Spleen (tissue), 11 donors: ENCODE measurements around the gene C19orf25. TPM values are rescaled to one million over a fixed set of nuclear protein-coding genes. Genes with fewer than 3 reads are reported as not detected.
"Not testable (repeated sequence)": the region's sequence is repeated elsewhere in the genome, so short reads cannot be mapped to it uniquely, and the experiment has no call there.

ENCODE experiments used
- DNase-seq: peaks from one replicate; pipeline ENCODE4 v3.0.0-alpha.2; 2020
- H3K27ac ChIP-seq, 8 donors: fragments of 200-600 bp; sonication (generic) in 7 of 8; 1 replicate in 4 of 8; 2 replicates in 4 of 8; pipeline versions ENCODE4 v1.5.0 to v1.8.0; 2016 to 2021; ENCODE audit warnings: inconsistent platforms in 4 of 8, mild to moderate bottlenecking in 4 of 8, moderate library complexity in 1 of 8
- H3K27me3 ChIP-seq, 7 donors: fragments of 200-600 bp; sonication (generic) in 6 of 7; replicated peaks in 1 of 7; 1 replicate in 4 of 7; 2 replicates in 3 of 7; pipeline versions ENCODE4 v1.5.0 to v1.8.0; 2016 to 2021; ENCODE audit warnings: inconsistent platforms in 3 of 7, mild to moderate bottlenecking in 1 of 7
- H3K36me3 ChIP-seq, 6 donors: fragments of 200-600 bp; sonication (generic) in 5 of 6; 1 replicate in 4 of 6; 2 replicates in 2 of 6; pipeline versions ENCODE4 v1.5.0 to v1.8.0; 2016 to 2021; ENCODE audit warnings: inconsistent platforms in 2 of 6
- H3K4me1 ChIP-seq, 6 donors: fragments of 200-600 bp; sonication (generic) in 5 of 6; 1 replicate in 3 of 6; 2 replicates in 3 of 6; pipeline versions ENCODE4 v1.5.0 to v1.8.0; 2016 to 2021; ENCODE audit warnings: inconsistent platforms in 3 of 6
- H3K4me3 ChIP-seq, 8 donors: fragments of 200-600 bp; sonication (generic) in 7 of 8; 1 replicate in 4 of 8; 2 replicates in 4 of 8; pipeline versions ENCODE4 v1.5.0 to v1.8.0; 2016 to 2021; ENCODE audit warnings: inconsistent platforms in 4 of 8, mild to moderate bottlenecking in 4 of 8, moderate library complexity in 2 of 8
- H3K9me3 ChIP-seq, 8 donors: fragments of 200-600 bp; sonication (generic) in 7 of 8; 1 replicate in 4 of 8; 2 replicates in 4 of 8; pipeline versions ENCODE4 v1.5.0 to v1.8.0; 2016 to 2021; ENCODE audit warnings: inconsistent platforms in 4 of 8
- CTCF ChIP-seq, 11 experiments: fragments of 200-600 bp in 7 of 11; fragments of 450-650 bp in 4 of 11; sonication (generic) in 4 of 11; IDR thresholded peaks in 8 of 11; conservative IDR thresholded peaks in 3 of 11; 1 replicate in 7 of 11; 2 replicates in 4 of 11; pipeline versions ENCODE4 v1.4.0 to v1.8.0; 2016 to 2021; ENCODE audit warnings: antibody characterized with exemption in 11 of 11, inconsistent platforms in 4 of 11, mild to moderate bottlenecking in 1 of 11
- POLR2A ChIP-seq, 3 donors: fragments of 450-650 bp; IDR thresholded peaks; one replicate each; pipeline ENCODE4 v1.5.1; 2017; ENCODE audit warnings: antibody characterized with exemption in 3 of 3, mild to moderate bottlenecking in 1 of 3
- POLR2AphosphoS5 ChIP-seq, 3 donors: sonication (generic); formaldehyde crosslinking; IDR thresholded peaks; one replicate each; pipeline ENCODE4 v1.5.1; 2017; ENCODE audit warnings: antibody characterized with exemption in 3 of 3
- WGBS, 5 donors: extraction: QIAGEN DNeasy Blood & Tissue Kit in 3 of 5; methylation state at CpG; one replicate each; pipeline versions ENCODE4 v1.1.5 to v1.1.7; 2013 to 2018; 5-methylcytosine and 5-hydroxymethylcytosine counted together
- intact Hi-C: fragments of 100-400 bp; cut with DNase I; formaldehyde crosslinking; loops from one replicate; pipeline ENCODE4 v1.15.0; 2023; ENCODE audit warnings: low total_unique reads
- polyA plus RNA-seq, 3 donors: library from polyadenylated mRNA; stranded (reverse); fragments of 200-250 nt; gene quantifications; one replicate each; pipeline ENCODE4 v1.2.1, GENCODE V29; 2013
- total RNA-seq, 7 donors: library from RNA; depleted of rRNA in 3 of 7; stranded (reverse); fragments of >200 nt in 3 of 7; fragmentation: NEBNext Ultra II Directional in 4 of 7; extraction: Animal tissue kit (Norgen Biotek cat#: 25700) in 4 of 7; gene quantifications; one replicate each; pipeline versions ENCODE4 v1.1.0 to v1.2.1, GENCODE V29; 2016 to 2021
- donor health status: healthy with polysubstance abuse.
- donor health status: DM: no; HTN: no; CAD: no; lungs with moderate emphysema.
- donor health status: DM: no; HTN: no; CAD: no.
- donor health status: Bipolar disorder and iron deficiency.
- donor health status: healthy.
- donor health status: DM: no; HTN: no; CAD: no.
- donor health status: DM: yes; HTN: yes; CAD: no.

C19orf25 gene
- total and polyA plus RNA-seq, 10 donors: 24.7 to 56.6 (median 39.5) TPM

GRCh38 chr19:1520203-1520780 is 41.3 kb upstream of the C19orf25 start:
- Histone ChIP-seq H3K4me1 (peaks cover 0 to 11% (median 3%) of the 10 kb centered on the region in 6 donors), H3K27me3 (peaks cover 0 to 98% (median 48%) of the 10 kb centered on the region in 7 donors), H3K36me3 (no peaks in the 10 kb centered on the region), H3K27ac (no peak overlapping the region), H3K9me3 (peaks cover 0 to 5% (median 0%) of the 10 kb centered on the region in 8 donors), H3K4me3 (no peak overlapping the region)
- TF ChIP-seq POLR2AphosphoS5 (IDR thresholded peaks at IDR 0.05) (no peak), CTCF (IDR thresholded peaks at IDR 0.05 in 8 of 11, conservative IDR thresholded peaks at IDR 0.05 in 3 of 11) (no peak), POLR2A (IDR thresholded peaks at IDR 0.05) (no peak)
- intact Hi-C loops: no loop called here
- WGBS, 5 donors: 71 to 80% (median 74%) methylated on average over 16 to 17 of the region's 17 CpGs
- DNase-seq: no peak

GRCh38 chr19:1519802-1520201 is 40.8 kb upstream of the C19orf25 start:
- H3K9me3 ChIP-seq, intact Hi-C loops, H3K36me3 ChIP-seq, H3K27ac ChIP-seq, DNase-seq, H3K4me3 ChIP-seq: not testable (repeated sequence)
- Histone ChIP-seq H3K27me3 (peaks cover 0 to 98% (median 48%) of the 10 kb centered on the region in 7 donors), H3K4me1 (peaks cover 0 to 11% (median 3%) of the 10 kb centered on the region in 6 donors)
- 82 to 88% (median 84%) methylated on average over 5 to 8 of the region's 8 CpGs for WGBS, 5 donors

- Histone ChIP-seq H3K27ac (no peak overlapping the region), H3K27me3 (peaks cover 0 to 98% (median 46%) of the 10 kb centered on the region in 7 donors), H3K4me3 (no peak overlapping the region), H3K9me3 (peaks cover 0 to 5% (median 0%) of the 10 kb centered on the region in 8 donors), H3K36me3 (no peaks in the 10 kb centered on the region), H3K4me1 (peaks cover 2 to 8% (median 5%) of the 10 kb centered on the region in 6 donors)
- intact Hi-C loops: no loop called here
- no peak for DNase-seq
- no peak for TF ChIP-seq POLR2A (IDR thresholded peaks at IDR 0.05)
- no peak for TF ChIP-seq CTCF (IDR thresholded peaks at IDR 0.05 in 8 of 11, conservative IDR thresholded peaks at IDR 0.05 in 3 of 11)
- no peak for TF ChIP-seq POLR2AphosphoS5 (IDR thresholded peaks at IDR 0.05)
- WGBS, 5 donors: 80 to 83% (median 82%) methylated on average over 3 to 4 of the region's 4 CpGs
These were observed 39.5 kb upstream of the C19orf25 start for GRCh38 chr19:1518471-1518870.

GRCh38 chr19:1516395-1516753 is 37.4 kb upstream of the C19orf25 start:
- peaks cover 0 to 98% (median 52%) of the 10 kb centered on the region in 7 donors for H3K27me3 ChIP-seq

More at GRCh38 chr19:1516395-1516753, 37.4 kb upstream of the C19orf25 start:
- no peak for TF ChIP-seq POLR2AphosphoS5 (IDR thresholded peaks at IDR 0.05)
- no peak for TF ChIP-seq POLR2A (IDR thresholded peaks at IDR 0.05)
- TF ChIP-seq CTCF (IDR thresholded peaks at IDR 0.05 in 8 of 11, conservative IDR thresholded peaks at IDR 0.05 in 3 of 11): no peak
- no peak for DNase-seq
- intact Hi-C loops: no loop called here
- WGBS, 5 donors: 67 to 75% (median 74%) methylated on average over 8 of the region's 8 CpGs
- Histone ChIP-seq H3K9me3 (peaks cover 0 to 5% (median 0%) of the 10 kb centered on the region in 8 donors), H3K27ac (no peak overlapping the region), H3K36me3 (no peaks in the 10 kb centered on the region), H3K4me1 (peaks cover 5 to 22% (median 15%) of the 10 kb centered on the region in 6 donors), H3K4me3 (no peak overlapping the region)
